UCSD-AML1 (cell line): ENCODE measurements around the gene FHOD1.

ENCODE experiments used
- DNase-seq: peaks from one replicate; lab custom pipeline; 2025; ENCODE audit not compliant: unreplicated experiment; lab: John Stamatoyannopoulos, UW

Gene FHOD1

GRCh38 chr16:67179421-67180080, 67.7 kb downstream of the FHOD1 start:
- peak; percentile 24 for DNase-seq
